Pancreas (tissue), 10 donors: ENCODE data around the gene RAD9A. TPM values are rescaled to one million over a fixed set of nuclear protein-coding genes. Genes with fewer than 3 reads are reported as not detected.

ENCODE experiments used
- ATAC-seq, 4 donors: fragments of 200-7000 bp; cut with Tn5 transposase; one replicate each; pipeline versions ENCODE4 v1.8.0 to v1.9.1; 2020; ENCODE audit warnings: mild to moderate bottlenecking in 4 of 4, moderate library complexity in 4 of 4
- DNase-seq, 6 donors: peaks; one replicate each; pipeline ENCODE4 v3.0.0-alpha.2; 2020
- FAIRE-seq: peaks from 2 replicates; lab custom pipeline; 2012; peaks lifted over from hg19 to GRCh38; lab: Jason Lieb, UNC
- H3K27ac ChIP-seq, 4 donors: fragments of 200-600 bp; sonication (generic); 1 replicate in 3 of 4; 2 replicates in 1 of 4; pipeline versions ENCODE4 v1.5.0 to v1.8.0; 2020
- H3K27me3 ChIP-seq, 4 donors: fragments of 200-600 bp; one replicate each; pipeline ENCODE4 v1.8.0; 2021
- H3K36me3 ChIP-seq, 3 donors: fragments of 200-600 bp; sonication (generic) in 1 of 3; one replicate each; pipeline versions ENCODE4 v1.5.0 to v1.8.0; 2020 to 2021
- H3K4me1 ChIP-seq, 3 donors: fragments of 200-600 bp; one replicate each; pipeline ENCODE4 v1.8.0; 2021
- H3K4me3 ChIP-seq, 4 donors: fragments of 200-600 bp; sonication (generic) in 2 of 4; one replicate each; pipeline versions ENCODE4 v1.5.0 to v1.8.0; 2020 to 2021
- H3K9me3 ChIP-seq, 4 donors: fragments of 200-600 bp; one replicate each; pipeline ENCODE4 v1.8.0; 2021
- CTCF ChIP-seq, 4 donors: fragments of 200-600 bp; sonication (generic) in 3 of 4; IDR thresholded peaks; one replicate each; pipeline versions ENCODE4 v1.5.0 to v1.8.0; 2021; ENCODE audit warnings: antibody characterized with exemption in 4 of 4
- WGBS, 2 donors: extraction: QIAGEN DNeasy Blood & Tissue Kit; methylation state at CpG; one replicate each; pipeline ENCODE4 v1.1.7; 2013; 5-methylcytosine and 5-hydroxymethylcytosine counted together
- intact Hi-C, 3 donors: fragments of 100-400 bp; cut with DNase I; formaldehyde crosslinking; loops; one replicate each; pipeline versions ENCODE4 v1.11.1 to v1.14.2; 2022
- polyA plus RNA-seq, 2 donors: library from polyadenylated mRNA; stranded (reverse); fragments of 200-250 nt; gene quantifications; one replicate each; pipeline ENCODE4 v1.2.3, GENCODE V29; 2013
- total RNA-seq, 6 donors: library from RNA; stranded (reverse); fragmentation: NEBNext Ultra II Directional in 4 of 6; extraction: Animal tissue kit (Norgen Biotek cat#: 25700) in 4 of 6; gene quantifications; one replicate each; pipeline versions ENCODE4 v1.2.1 to v1.2.4, GENCODE V29; 2021 to 2023
- donor health status: healthy with polysubstance abuse.
- donor health status: DM: no; HTN: no; CAD: no; lungs with moderate emphysema.
- donor health status: DM: no; HTN: no; CAD: no.
- donor health status: control.
- donor health status: control.
- donor health status: Bipolar disorder and iron deficiency.
- donor health status: DM: yes; HTN: yes; CAD: no.
- donor health status: DM: no; HTN: no; CAD: no.
- donor health status: DM: no; HTN: no; CAD: no.
- donor health status: DM: yes; HTN: yes; CAD: no.

RAD9A gene
- total and polyA plus RNA-seq, 8 donors, result 9.4 to 45.2 (median 15.0) TPM

- H3K9me3 ChIP-seq, result no peaks in the 10 kb centered on the region
- FAIRE-seq, result no peak
- TF ChIP-seq CTCF (IDR thresholded peaks at IDR 0.05), result peak; percentile 90 to 97 (median 94)
- DNase-seq, result peak; percentile 57 to 82 (median 73)
- H3K27me3 ChIP-seq, result no peaks in the 10 kb centered on the region
- peak overlapping the region in 1 of 4 donors; percentile 63 for H3K4me3 ChIP-seq
- H3K4me1 ChIP-seq, result peaks cover 13 to 50% (median 29%) of the 10 kb centered on the region in 3 donors
- peak; percentile 23 to 40 (median 34) for ATAC-seq
- peak overlapping the region in 3 of 4 donors; percentile 23 to 62 (median 27) for H3K27ac ChIP-seq
- no peaks in the 10 kb centered on the region for H3K36me3 ChIP-seq
- WGBS, 2 donors, result 52 to 54% methylated on average over 11 of the region's 11 CpGs
- intact Hi-C loops, result no loop called here
Measured at GRCh38 chr11:67351275-67352005, 40.3 kb upstream of the RAD9A start.

GRCh38 chr11:67352546-67353316 is 39.1 kb upstream of the RAD9A start:
- H3K4me1 ChIP-seq, result peaks cover 13 to 52% (median 29%) of the 10 kb centered on the region in 3 donors
- peak overlapping the region; percentile 97 to 98 (median 98) for H3K27ac ChIP-seq
- 7 to 10% methylated on average over 25 of the region's 25 CpGs for WGBS, 2 donors
- DNase-seq, result peak in 4 of 6 donors; percentile 30 to 84 (median 55)
- no peak for FAIRE-seq
- no peak for TF ChIP-seq CTCF (IDR thresholded peaks at IDR 0.05)
- peak overlapping the region; percentile 58 to 72 (median 64) for H3K4me3 ChIP-seq
- ATAC-seq, result peak; percentile 15 to 29 (median 22)
- no peaks in the 10 kb centered on the region for H3K9me3 ChIP-seq
- H3K27me3 ChIP-seq, result no peaks in the 10 kb centered on the region
- intact Hi-C loops, result no loop called here
- H3K36me3 ChIP-seq, result no peaks in the 10 kb centered on the region

- FAIRE-seq (no peak), DNase-seq (peak; percentile 97 to 99 (median 98)), ATAC-seq (peak; percentile 87 to 92 (median 89))
- TF ChIP-seq CTCF (IDR thresholded peaks at IDR 0.05), result no peak
- 0% methylated on average over 29 to 37 of the region's 37 CpGs for WGBS, 2 donors
- Histone ChIP-seq H3K4me3 (peak within 1 kb of the TSS; percentile 58 to 72 (median 64)), H3K4me1 (peaks cover 9 to 51% (median 23%) of the 10 kb centered on the region in 3 donors), H3K27ac (peak within 1 kb of the TSS; percentile 97 to 98 (median 98)), H3K9me3 (no peaks in the 10 kb centered on the region), H3K36me3 (no peaks in the 10 kb centered on the region), H3K27me3 (no peaks in the 10 kb centered on the region)
- intact Hi-C loops, result no loop called here
Measured at GRCh38 chr11:67353317-67354074, 38.3 kb upstream of the RAD9A start, which contains the start of gene POLD4. POLD4 (minus strand) TSS chr11:67353546; CDS start chr11:67353399, 147 bp downstream.

- Histone ChIP-seq H3K27me3 (no peaks in the 10 kb centered on the region), H3K4me1 (peaks cover 9 to 51% (median 23%) of the 10 kb centered on the region in 3 donors), H3K27ac (peak overlapping the region; percentile 97 to 98 (median 98)), H3K9me3 (no peaks in the 10 kb centered on the region), H3K36me3 (no peaks in the 10 kb centered on the region), H3K4me3 (peak overlapping the region in 3 of 4 donors; percentile 58 to 72 (median 63))
- ATAC-seq (peak; percentile 16 to 40 (median 23)), DNase-seq (peak in 4 of 6 donors; percentile 67 to 81 (median 74)), FAIRE-seq (no peak)
- no peak for TF ChIP-seq CTCF (IDR thresholded peaks at IDR 0.05)
- intact Hi-C loops, result no loop called here
- 15 to 21% methylated on average over 8 of the region's 8 CpGs for WGBS, 2 donors
Measured at GRCh38 chr11:67354075-67355022, 37.4 kb upstream of the RAD9A start.
